WERI-Rb-1 (cell line): ENCODE measurements around the gene FRMD8.

ENCODE experiments used
- DNase-seq: peaks from one replicate; pipeline ENCODE4 v3.0.0-alpha.2; 2020
- H3K27ac ChIP-seq: fragments of 250-450 bp; sonication (Bioruptor Pico); 2 replicates; pipeline ENCODE4 v1.5.1; 2020; ENCODE audit warnings: mild to moderate bottlenecking, moderate library complexity
- H3K27me3 ChIP-seq: fragments of 250-450 bp; sonication (Bioruptor Pico); 2 replicates; pipeline ENCODE4 v1.5.1; 2021; ENCODE audit warnings: mild to moderate bottlenecking, low read depth, moderate library complexity; ENCODE audit not compliant: insufficient read depth, severe bottlenecking
- H3K36me3 ChIP-seq: fragments of 250-450 bp; sonication (Bioruptor Pico); 2 replicates; pipeline ENCODE4 v1.5.1; 2020; ENCODE audit warnings: mild to moderate bottlenecking, moderate library complexity
- H3K4me3 ChIP-seq: 2 replicates; pipeline ENCODE4 v1.5.1; 2011; ENCODE audit warnings: low read depth, mild to moderate bottlenecking, control low read depth, low read length
- H3K9me3 ChIP-seq: fragments of 250-450 bp; sonication (Bioruptor Pico); 2 replicates; pipeline ENCODE4 v1.5.1; 2021; ENCODE audit warnings: mild to moderate bottlenecking, moderate library complexity; ENCODE audit not compliant: severe bottlenecking
- TF ChIP-seq, protein P1 (sequence below): IDR thresholded peaks from 2 replicates; pipeline ENCODE4 v1.5.1; 2011; ENCODE audit warnings: low read depth, mild to moderate bottlenecking, control low read depth, inconsistent platforms, low read length

FRMD8 gene

DNA sequence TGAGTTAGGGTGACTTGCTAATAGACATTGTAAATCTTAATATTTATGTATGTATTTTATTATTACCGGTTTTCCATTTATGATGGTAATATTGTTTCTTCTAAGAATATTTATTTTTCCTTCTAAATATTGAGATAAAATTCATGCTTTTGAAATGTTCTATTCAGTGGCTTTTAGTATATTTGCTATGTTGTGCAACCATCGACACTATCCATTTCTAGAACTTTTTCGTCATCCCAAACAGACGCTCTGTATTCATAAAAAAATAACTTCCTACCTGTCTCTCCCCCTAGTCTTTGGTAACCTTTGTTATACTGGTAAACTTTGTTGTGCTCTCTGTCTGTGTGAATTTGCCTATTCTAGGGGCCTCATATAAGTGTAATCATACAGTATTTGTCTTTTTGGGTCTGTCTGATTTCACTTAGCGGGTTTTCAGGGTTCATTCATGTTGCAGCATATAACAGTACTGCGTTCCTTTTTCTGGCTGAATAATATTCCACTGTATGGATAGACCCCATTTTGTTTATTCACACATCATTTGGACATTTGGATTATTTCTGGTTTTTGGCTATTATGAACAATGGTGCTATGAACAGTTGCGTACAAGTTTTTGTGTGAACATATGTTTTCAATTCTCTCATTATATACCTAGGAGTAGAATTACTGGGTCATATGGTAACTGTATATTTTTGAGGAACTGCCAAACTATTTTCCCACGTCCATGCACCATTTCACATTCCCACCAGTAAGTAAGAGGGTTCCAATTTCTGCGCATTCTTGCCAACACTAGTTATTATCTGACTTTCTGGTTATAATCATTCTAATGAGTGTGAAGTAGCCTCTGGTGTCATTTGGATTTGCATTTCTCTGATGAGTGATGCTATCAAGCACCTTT lies 52.1 kb downstream of the FRMD8 start:
- Histone ChIP-seq H3K27ac (no peak overlapping the region), H3K4me3 (no peak overlapping the region), H3K9me3 (no peaks in the 10 kb centered on the region), H3K27me3 (no peaks in the 10 kb centered on the region), H3K36me3 (no peaks in the 10 kb centered on the region)
- TF ChIP-seq, protein P1, sequence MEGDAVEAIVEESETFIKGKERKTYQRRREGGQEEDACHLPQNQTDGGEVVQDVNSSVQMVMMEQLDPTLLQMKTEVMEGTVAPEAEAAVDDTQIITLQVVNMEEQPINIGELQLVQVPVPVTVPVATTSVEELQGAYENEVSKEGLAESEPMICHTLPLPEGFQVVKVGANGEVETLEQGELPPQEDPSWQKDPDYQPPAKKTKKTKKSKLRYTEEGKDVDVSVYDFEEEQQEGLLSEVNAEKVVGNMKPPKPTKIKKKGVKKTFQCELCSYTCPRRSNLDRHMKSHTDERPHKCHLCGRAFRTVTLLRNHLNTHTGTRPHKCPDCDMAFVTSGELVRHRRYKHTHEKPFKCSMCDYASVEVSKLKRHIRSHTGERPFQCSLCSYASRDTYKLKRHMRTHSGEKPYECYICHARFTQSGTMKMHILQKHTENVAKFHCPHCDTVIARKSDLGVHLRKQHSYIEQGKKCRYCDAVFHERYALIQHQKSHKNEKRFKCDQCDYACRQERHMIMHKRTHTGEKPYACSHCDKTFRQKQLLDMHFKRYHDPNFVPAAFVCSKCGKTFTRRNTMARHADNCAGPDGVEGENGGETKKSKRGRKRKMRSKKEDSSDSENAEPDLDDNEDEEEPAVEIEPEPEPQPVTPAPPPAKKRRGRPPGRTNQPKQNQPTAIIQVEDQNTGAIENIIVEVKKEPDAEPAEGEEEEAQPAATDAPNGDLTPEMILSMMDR, result no peak
- DNase-seq, result no peak

DNA sequence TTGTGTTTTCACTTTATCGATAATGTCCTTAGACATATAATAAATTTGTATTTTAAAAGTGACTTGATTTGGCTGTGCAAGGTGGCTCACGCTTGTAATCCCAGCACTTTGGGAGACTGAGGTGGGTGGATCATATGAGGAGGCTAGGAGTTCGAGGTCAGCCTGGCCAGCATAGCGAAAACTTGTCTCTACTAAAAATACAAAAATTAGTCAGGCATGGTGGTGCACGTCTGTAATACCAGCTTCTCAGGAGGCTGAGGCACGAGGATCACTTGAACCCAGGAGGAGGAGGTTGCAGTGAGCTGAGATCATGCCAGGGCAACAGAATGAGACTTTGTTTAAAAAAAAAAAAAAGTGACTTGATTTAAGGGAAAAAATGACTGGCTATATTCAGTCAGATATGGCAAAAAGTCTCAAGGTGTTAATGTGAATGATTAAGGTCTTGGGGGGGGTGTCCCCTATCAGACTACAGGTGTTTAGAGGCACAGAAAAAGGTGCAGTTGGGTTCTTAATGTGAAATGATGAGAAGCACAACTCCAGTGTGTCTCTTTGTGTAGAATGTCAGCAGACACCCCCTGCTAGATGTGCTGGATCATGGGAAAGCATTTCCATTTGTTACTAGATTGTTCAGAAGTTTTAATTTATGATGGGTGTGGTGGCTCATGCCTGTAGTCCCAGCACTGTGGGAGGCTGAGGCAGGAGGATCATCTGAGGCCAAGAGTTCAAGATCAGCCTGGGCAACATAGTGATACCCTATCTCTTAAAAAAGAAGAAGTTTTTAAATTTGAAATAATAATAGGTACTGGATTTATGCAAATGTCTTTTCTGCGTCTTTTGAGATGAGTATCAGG lies 53.1 kb downstream of the FRMD8 start:
- Histone ChIP-seq H3K4me3 (no peak overlapping the region), H3K27me3 (no peaks in the 10 kb centered on the region), H3K27ac (no peak overlapping the region), H3K9me3 (no peaks in the 10 kb centered on the region), H3K36me3 (no peaks in the 10 kb centered on the region)
- TF ChIP-seq, protein P1, result no peak
- DNase-seq, result no peak

- H3K4me3 ChIP-seq, result no peak overlapping the region
- H3K27me3 ChIP-seq, result no peaks in the 10 kb centered on the region
- TF ChIP-seq, protein P1, result no peak
- no peak for DNase-seq
- no peaks in the 10 kb centered on the region for H3K9me3 ChIP-seq
- H3K36me3 ChIP-seq, result no peaks in the 10 kb centered on the region
- no peak overlapping the region for H3K27ac ChIP-seq
Observed at GRCh38 chr11:65440831-65441499, 54.5 kb downstream of the FRMD8 start.

- no peak overlapping the region for H3K27ac ChIP-seq
- no peak for DNase-seq
- TF ChIP-seq, protein P1, result no peak
- H3K36me3 ChIP-seq, result no peaks in the 10 kb centered on the region
- no peaks in the 10 kb centered on the region for H3K9me3 ChIP-seq
- H3K4me3 ChIP-seq, result no peak overlapping the region
- no peaks in the 10 kb centered on the region for H3K27me3 ChIP-seq
Observed at GRCh38 chr11:65442842-65443331, 56.5 kb downstream of the FRMD8 start.

- Histone ChIP-seq H3K9me3 (no peaks in the 10 kb centered on the region), H3K4me3 (no peak overlapping the region), H3K27me3 (no peaks in the 10 kb centered on the region), H3K27ac (no peak overlapping the region; the same call in 1 of the 2 replicates), H3K36me3 (no peaks in the 10 kb centered on the region)
- TF ChIP-seq, protein P1, result no peak
- DNase-seq, result no peak
Observed at GRCh38 chr11:65444314-65445051, 58.0 kb downstream of the FRMD8 start.
